Activated naive CD4-positive, alpha-beta T cell treated with Interleukin-2 at 50 U/mL for 16 hours (primary cell): ENCODE results near the gene NDUFV3.
"Not testable (repeated sequence)": the region's sequence is repeated elsewhere in the genome, so short reads cannot be mapped to it uniquely, and the experiment has no call there.

ENCODE experiments used
- DNase-seq: peaks from one replicate; pipeline ENCODE4 v3.0.0-alpha.2; 2020

NDUFV3 gene

DNA sequence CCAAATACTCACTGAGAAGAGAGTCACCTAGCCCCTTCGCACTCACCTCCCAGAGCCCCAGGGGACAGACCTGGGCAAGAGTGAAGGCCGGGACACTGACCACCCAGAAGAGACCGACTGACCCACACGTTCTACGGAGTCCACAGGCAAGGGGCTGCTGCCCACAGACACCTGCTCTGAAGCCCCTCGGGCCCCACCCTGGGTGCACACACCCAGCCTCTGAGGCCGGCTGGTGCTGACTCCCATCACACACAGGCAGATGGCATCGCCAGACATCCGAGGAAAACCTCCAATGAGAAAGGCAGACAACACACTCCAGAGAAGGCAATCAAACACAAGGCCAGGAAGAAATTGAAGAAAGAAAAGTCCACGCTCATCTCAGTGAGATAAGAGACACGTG is 35.9 kb upstream of the NDUFV3 start:
- no peak for DNase-seq

DNA sequence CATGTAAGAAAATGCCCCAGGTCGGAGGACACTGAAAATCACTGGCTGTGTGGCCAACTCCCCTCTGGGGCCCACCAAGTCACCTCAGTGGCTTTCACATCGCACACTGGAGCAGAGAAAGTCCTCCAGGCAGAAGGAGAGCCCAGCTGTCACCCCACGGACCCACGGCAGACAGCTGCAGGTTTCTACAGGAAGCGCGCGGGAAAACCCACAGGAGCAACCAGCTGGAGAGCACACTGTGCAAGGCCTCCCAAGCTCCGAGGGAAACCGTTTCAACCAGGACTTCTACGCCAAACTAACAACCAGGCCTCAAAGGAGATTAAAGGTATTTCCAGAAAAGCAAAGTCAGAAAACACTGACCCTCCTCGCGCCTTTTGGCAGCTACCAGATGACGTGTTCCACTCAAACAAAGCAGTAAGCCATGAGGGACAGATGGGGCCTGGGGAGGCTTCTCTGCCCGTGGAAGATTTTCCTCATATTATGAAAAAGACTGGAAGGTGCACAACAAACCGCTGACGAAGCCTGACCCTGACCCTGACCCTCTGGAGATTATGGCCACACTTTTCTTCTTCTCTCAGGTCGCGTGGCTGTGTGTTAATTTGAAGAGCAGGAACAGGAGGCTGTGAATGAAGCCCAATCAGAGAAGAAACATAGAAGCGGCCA is 34.8 kb upstream of the NDUFV3 start:
- no peak for DNase-seq

DNA sequence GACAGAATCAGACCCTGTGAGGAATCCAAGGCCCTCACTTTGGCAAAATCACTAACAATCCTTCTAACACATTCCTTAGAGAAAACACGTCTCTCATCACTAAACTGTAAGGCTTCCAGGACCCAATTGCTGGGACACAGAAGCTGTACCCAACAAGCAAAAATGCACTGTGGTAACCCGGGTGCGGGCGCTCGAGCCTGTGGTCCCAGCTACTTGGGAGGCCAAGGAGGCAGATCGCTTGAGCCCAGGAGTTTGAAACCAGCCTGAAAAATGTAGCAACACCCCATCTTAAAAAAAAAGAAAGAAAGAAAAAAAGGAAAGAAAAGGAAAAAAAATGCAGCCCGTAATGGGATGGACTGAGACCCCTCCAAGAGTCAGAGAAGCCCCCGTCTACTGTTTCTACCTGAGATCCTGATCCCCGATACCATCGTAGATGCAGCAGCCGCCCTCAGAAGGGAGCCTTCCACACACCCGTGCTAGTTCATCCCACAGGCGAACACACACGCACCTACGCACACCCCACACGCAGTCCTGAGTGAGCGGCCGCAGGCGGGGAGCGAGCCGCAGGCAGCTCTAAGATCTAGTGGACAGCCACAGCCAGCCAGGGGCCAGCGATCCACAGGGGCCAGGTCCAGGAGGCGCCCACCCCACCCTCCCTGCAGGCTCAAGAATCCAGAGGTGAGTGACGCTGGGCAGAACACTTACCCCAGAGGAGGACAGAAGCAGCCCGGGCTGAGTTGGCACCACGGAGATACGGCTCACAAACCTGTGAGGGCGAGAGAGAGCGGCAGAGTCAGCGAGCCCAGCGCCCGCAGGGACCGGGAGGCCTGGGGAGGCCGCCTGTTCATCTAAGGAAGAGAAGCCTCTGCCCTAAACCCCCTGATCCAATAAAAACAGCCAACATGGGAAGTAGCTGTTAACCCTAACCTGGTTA is 33.9 kb upstream of the NDUFV3 start:
- DNase-seq, result no peak

DNA sequence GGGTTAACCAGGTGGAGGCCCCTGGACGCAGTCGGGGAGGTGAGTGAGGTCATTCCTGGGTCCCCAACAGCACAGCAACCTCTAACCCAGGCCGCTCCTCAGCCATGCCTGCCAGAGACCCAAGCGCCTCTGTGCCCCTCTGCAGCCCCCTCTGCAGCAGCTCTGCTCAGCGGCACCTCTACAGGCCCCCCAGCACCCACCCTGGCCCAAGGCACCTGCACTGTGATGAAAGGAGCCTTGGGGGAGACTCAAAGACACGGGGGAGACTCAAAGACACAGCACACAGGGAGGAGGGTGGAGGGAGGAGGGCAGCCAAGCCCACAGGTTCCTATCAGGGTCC is 33.2 kb upstream of the NDUFV3 start:
- DNase-seq, result no peak

DNA sequence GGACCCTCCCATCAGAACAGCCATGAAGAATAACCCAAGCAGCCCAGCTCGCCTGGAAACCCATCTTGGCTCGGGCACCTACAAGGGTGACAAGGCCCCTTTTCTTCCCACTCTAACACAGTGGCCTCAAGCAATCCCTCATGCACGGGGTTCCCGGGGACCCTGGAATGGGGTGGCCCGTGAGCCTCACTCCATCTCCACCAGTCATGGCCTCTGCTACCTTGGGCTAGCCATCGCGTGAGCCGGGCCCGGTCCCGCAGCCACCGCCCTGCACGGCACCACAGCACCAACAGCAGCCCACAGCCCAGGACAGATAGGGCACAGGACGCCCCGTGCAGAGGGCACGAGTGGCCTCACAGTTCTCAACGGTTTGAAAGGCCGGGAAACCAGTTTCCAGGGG is 32.8 kb upstream of the NDUFV3 start:
- no peak for DNase-seq

DNA sequence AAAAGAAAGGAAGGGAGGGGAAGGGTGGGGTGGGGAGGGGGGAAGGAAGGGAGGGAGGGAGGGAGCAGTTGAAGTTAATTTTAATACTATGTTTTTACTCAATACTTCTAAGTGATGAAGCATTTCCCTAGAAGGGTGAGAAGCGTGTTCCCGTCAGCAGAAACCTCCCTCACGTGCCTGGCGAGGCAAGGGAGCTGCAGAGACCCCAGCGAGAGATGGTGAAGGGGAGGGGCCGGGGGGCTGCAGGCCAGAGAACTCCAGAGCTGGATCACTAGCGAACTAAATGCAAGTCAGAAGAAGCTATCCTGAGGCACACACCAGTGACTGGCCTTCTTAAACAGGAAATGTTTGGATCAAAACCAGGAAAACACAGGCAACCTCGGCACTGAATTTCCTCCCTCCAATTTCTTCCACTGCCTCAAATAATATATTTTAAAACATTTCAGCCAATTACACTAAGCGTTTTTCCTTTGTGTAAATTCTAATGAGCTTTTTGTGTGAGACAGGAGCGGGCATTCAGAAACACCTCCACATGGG is 31.7 kb upstream of the NDUFV3 start:
- no peak for DNase-seq

DNA sequence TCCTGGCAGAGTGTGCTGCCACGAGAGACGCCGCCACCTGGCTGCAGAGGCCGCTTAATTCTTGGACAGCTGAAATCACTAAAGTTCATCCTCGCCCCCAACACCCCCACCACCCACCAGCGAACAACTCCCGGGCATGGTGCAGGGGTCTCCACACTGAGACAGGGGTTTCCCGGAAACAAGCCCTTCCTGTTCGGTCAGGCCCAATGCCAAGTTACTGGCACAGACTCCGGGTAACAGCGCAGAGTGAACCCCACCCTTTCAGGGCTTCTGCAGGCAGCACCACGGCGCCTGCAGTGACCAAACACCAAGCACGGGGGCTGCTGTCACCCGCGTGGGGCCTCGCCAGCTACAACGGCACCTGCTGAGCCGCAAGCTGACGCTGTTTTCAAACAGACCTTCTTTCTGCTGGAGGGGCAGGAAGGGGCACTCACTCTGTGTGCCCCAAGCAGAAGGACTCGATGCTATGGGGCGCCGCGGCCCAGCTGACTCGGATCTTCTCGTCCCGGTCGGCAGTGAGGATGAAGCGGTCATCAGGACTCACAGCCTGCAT is 31.2 kb upstream of the NDUFV3 start:
- DNase-seq, result no peak

DNA sequence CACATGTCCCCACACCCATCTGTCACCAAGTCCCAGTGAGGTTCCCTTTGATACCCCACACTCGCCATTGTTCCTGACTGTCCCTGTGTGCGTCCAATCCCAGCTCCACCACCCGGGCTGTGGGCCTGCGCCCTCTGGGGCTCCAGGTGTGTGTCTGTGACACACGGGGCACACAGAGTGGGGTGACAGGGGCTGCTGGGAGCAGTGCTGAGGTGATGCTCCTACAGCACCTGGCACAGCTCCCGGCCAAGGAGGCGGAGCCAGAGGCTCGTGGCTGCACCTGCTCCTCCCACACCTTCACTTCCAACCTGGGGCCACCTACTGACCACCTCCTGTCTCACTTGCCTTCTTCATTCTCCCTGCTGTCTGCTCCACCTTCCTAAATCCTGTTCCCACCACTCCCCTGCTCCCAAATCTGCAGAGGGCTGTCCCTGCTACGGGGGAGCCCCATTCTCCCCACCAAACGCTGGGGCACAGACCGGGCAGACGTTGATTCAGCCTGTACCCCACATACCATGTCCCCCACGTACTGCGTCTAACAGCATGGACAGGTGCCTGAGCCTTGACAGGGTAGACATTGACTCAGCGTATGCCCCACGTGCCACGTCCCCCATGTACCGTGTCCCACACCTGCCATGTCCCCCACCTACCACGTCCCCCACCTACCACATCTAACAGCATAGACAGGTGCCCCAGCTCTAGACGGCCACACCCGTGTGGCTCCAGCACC is 30.2 kb upstream of the NDUFV3 start:
- DNase-seq, result no peak

DNA sequence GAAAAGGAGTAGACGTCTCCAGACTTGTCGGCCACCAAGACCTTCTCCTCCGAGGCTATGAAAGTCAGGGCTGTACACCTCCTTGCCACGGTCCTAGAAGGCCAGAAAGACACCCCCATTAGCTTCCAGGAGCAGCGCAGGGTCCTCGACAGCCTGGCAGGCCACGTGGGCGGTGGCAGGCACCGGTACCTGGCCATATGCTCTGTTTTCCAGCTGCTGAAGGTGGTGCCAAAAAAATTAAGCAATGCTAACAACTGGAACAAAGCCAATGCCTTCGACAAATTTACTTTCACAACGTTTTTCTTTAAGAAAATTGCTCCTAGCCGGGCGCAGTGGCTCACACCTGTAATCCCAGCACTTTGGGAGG is 29.6 kb upstream of the NDUFV3 start:
- no peak for DNase-seq

DNA sequence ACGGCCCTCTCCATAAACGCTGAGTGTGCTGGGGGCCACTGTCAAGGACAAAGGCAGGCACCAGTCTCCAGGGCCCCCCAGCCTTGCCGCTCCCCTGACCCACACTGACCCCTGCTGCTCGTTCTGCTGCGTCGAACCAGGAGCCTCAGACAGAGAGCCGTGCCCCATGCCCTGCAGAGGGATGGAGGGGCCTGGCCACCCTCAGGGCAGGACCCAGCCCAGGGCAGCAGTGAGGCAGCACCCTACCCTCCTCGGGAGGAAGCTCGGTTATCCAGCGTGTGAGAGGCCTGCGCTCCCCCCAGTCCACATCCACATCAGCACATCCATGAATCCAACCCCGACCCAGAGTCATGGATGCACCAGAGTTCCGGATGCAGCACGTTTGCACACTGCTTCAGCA is 28.8 kb upstream of the NDUFV3 start:
- DNase-seq, result no peak

DNA sequence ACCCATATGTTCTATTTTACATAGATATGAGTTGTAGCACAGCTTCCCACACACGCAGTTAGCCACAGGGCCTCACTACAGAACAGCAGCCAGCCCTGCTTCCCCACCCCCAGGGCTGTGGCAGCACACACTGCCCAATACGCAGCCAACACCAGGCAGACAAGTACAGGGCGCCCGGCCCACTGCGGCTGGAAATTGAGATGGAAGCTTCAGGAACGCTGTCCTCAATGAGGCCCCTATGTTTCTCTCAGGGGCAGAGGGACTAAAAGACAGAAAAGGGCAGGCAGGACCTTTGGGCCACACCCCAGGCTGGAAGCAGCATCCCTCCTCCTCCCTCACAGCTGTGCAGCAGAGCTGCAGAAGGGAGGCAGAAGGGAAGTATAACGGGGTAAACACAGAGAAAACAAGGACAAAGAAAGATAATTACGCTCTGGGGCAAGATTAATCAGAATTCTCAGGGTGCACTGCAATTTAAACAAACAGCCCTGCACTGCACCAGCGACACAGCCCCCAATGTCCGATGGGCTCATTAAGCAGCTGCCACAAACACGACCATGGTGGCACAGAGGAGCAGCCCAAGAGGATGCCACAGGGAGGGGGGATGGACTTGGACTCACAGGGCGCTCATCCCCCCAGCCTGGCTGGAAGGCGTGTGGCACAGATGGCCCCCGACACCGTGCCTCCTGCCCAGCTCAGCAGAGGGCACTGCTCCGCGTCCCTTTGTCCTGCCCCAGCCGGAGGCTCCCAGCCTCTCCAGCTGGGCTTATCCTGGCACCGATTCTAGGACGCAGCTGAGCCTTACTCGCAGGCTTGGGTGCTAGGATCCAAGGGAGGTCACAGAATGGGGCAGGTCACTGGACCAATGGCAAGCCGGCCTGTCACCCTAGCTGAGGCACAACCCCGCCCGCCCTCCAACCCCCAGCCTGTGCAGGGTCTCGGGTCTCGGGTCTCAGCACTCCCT is 28.0 kb upstream of the NDUFV3 start:
- DNase-seq, result no peak

DNA sequence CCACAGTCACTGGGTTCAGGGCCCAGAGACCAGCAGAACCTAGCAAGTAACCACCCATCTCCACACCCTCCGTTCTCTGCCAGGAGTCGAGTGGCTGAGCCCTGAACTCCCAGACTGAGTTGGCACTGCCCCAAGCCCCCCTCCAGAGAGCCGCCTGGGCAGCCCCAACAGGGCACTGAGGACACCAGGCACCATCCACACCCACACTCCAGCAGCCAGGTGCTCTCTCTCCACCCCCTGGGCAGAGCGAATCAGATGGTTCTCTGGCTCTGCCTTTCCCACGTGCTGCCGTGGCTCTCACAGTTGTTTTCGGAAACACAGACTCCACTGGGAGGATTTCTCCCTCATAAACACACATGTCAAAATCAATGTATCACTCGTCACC is 27.3 kb upstream of the NDUFV3 start:
- no peak for DNase-seq

DNA sequence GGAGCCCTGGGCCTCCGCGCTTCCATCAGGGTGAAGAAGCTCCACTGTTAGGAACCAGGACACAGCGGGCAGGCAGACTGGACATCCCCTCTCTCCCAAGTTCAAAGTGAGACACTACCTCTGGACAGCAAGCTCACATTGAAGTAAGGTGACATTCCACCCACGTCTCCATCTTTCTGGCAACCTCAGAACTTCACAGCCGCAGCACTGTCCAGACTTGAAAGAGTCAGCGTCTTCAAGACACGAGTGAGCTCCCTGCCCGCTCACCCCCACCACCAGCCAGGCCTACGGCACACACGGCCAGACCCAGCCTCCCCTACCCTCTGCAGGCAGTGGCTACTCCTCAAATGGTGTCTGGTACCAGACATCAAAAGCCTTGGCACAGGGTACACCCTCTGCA is 24.9 kb upstream of the NDUFV3 start:
- no peak for DNase-seq

DNA sequence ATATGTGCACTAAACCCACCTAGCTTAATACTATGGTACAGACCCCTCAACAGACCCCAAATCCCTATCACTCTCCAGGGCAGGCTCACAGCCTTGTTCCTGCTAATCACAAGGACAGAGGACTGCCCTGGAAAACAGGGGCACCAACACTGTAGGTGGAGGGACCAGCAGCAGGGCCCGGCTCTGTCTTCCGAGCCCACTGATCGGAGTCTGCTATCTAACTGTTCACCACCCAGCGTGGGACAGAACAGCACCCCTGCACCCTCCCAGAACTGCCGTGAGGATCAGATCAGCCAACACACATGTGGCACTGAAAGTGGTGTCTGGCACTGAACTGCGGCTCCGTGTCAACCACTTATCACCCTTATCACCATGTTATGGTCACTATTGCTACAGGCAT is 20.0 kb upstream of the NDUFV3 start:
- no peak for DNase-seq

DNA sequence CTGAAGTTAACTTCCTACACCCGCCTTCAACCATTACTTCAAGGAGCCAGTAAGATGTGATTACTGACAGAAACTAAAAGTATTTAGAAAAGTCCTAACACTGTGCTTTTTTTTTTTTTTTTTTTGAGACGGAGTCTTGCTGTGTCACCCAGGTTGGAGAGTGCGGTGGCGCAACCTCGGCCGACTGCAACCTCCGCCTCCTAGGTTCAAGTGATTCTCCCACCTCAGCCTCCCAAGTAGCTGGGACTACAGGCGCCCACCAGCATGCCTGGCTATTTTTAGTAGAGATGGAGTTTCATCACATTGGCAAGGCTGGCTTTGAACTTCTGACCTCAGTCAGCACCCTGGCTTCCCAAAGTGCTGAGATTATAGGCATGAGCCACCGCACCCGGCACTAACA is 17.3 kb upstream of the NDUFV3 start:
- not testable (repeated sequence) for DNase-seq

DNA sequence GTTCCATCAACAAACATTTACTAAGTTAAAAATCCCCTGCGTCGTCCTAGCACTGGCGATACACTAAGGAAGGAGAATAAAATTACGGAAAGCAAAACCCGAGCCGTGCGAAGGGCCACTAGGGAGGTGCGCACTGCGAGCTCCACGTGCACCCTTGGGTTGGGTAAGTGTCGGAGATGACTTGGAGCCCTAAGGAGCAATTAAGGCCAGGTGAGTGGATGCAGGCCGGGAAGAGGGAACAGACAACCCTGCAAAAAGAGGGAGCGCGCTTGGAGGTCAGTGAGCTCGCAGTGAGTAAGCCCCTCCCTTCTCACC is 14.5 kb upstream of the NDUFV3 start:
- DNase-seq, result no peak

DNA sequence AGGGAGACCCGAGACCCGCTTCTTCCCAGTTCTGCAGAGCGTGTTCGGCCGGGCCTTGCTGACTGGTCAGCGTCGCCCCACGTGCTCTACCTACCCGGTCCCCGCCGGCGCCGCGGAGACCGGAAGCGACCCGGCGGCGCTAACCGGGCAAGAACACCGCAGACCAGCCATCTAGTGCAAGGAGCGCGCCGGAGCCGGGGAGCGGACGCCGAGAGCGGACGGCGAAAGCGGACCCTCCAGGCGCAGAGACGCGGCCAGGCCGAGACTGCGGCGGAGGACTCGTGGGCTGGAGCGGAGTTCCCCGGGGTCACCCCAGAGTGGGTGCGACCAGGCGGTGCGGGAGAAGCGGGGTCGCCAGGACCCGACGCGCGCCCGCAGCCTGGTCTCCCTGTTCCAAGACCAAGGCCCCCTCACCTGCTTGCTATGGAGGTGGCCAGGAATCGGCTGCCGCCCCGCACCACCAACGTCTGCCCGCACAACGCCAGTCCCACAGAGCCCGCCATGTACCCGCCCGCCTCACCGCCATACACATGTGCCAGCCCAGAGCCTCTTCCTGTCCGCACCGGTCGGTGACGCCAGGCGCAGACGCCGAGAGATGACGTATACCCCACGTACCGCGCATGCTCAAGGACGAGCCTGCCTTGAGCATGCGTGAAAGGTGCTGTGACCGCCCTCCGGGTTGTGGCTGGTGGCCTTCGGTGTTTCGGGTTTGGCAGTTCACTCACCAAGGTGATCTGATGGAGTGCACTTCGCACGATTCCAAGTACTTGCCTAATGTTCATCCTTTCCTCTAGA is 13.9 kb upstream of the NDUFV3 start, which contains the start of gene WDR4:
Gene WDR4, minus strand, starts transcription at position 547 of the 795 bp plus-strand sequence. Its CDS starts 44 bp downstream, at position 503.
- DNase-seq, result peak; percentile 98

DNA sequence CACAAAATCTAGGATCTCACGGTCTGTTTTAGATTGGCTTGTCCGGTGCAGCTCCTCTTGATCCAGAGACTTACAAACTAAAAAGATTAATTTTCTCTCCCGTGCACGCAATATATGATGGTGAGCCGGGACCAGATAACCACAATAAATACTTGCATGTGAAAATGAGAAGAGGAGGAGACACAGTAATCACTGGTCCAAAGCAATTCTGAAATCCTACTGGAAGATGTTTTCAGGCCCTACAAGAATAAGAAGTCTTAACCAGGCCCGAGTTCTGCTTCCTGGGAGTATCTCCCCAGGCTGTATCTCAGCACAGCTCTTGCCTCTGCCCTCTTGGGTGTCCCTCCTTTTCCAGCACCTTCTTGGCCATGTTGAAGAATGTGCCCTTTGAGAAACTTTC is 12.8 kb upstream of the NDUFV3 start:
- DNase-seq, result no peak

DNA sequence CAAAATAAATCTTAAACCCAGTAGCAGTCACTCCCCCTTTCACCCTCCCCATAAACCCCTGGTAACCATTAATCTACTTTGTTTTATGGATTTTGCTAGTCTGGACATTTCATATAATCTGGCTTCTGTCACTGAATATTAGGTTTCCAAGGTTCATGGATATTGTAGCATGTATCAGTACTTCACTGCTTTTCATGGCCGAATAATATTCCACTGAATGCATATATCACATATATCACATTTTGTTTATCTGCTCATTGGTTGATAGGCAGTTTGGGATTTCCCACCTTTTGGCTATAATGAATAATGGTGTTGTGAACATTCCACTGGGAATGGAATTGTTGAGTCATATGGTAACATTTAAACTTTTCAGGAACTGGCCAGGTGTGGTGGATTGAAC is 9.2 kb upstream of the NDUFV3 start:
- DNase-seq, result no peak

DNA sequence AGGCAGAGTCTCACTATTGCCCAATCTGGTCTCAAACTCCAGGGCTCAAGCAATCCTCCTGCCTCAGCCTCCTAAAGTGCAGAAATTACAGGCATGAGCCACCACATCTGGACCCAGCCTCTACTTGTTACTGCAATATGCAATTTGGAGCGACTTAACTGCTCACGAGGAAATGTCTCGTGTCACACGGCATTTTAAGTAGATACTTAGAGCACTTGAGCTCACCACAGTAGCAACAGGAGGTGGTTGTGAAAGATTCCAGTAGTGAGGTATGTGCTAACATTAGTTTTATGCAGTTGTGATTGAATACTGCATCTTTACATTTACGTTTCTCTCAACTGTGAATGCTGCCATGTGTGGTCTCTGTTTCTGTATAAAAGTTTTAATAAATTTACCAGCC is 5.8 kb upstream of the NDUFV3 start:
- DNase-seq, result no peak

DNA sequence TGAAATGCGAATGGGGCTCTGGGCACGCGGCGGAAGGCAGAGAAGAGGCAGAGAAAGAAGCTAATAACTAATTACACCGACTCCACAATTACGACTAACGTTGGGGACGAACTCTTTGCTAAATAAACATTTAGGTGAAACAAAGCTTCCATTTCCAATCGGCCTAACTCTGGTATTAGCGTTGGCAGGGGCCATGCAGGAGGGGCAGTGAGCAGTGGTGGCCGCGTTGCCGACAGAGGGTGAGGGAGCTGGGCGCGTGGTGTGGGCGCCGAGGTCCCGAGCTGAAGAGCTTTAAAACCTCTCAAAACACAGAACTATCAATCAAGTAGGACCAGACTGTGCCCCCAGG is 553 bp upstream of the NDUFV3 start:
- DNase-seq, result no peak

DNA sequence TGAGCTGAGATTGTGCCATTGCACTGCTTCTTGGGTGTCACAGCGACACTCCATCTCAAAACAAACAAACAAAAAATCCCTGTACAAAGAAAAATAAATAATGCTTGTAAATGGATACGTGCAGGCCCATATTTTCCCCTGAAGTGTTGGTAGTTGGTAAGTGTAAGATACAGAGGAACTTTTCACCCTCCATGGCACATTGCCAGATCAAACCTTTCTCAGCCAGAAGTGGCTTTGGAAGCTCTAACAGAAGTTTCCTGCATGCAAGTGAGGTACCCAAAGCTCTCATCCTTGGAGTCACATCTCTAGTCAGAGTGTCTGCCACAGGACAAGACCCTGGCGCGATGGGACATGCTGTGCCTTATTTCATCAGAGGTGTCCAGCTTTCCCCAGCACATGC is 7.3 kb downstream of the NDUFV3 start:
- no peak for DNase-seq
